ENCODE data around the gene BAIAP2. TPM values are rescaled to one million over a fixed set of nuclear protein-coding genes. Genes with fewer than 3 reads are reported as not detected.
A peak's percentile ranks its signal among the peaks of the same experiment; 100 is the strongest.

The BAIAP2 gene
- total RNA-seq, 2 donors from 2014 or later = 8.0 to 11.5 TPM

DNA sequence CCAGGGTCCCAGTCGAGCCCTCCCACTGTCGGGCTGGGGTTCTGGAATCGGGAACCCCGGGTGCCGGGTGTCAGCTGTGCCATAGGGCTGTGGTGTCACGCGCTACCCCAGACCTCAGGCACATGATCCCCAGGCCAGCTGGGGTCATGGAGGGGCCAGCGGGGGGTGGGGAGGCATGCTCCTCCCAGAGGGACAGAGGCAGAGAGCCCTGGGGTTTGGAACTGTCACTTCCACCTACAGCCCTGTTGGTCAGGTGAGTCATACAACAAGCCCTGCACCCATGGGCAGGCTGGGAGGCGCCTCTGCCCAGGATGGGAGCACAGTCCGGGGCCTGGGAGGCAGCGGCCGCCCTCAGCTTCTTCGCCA, 63.0 kb downstream of the BAIAP2 start:
- Histone ChIP-seq H3K4me1 (peaks cover 30% of the 10 kb centered on the region), H3K4me3 (no peak overlapping the region), H3K27ac (no peak overlapping the region), H3K27me3 (no peaks in the 10 kb centered on the region), H3K9me3 (no peaks in the 10 kb centered on the region), H3K36me3 (replicated peaks in 1 of 2; ENCODE audit: insufficient read depth in 1 of 2, low read depth in 2 of 2) (no peaks in the 10 kb centered on the region)
- ATAC-seq = no peak
- peak in 1 of 4 donors; percentile 33 for DNase-seq
- TF ChIP-seq, protein P1, sequence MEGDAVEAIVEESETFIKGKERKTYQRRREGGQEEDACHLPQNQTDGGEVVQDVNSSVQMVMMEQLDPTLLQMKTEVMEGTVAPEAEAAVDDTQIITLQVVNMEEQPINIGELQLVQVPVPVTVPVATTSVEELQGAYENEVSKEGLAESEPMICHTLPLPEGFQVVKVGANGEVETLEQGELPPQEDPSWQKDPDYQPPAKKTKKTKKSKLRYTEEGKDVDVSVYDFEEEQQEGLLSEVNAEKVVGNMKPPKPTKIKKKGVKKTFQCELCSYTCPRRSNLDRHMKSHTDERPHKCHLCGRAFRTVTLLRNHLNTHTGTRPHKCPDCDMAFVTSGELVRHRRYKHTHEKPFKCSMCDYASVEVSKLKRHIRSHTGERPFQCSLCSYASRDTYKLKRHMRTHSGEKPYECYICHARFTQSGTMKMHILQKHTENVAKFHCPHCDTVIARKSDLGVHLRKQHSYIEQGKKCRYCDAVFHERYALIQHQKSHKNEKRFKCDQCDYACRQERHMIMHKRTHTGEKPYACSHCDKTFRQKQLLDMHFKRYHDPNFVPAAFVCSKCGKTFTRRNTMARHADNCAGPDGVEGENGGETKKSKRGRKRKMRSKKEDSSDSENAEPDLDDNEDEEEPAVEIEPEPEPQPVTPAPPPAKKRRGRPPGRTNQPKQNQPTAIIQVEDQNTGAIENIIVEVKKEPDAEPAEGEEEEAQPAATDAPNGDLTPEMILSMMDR (IDR thresholded peaks at IDR 0.05) = no peak
- intact Hi-C loops (cut with DNase I) = no loop called here
- 60 to 90% methylated on average over 5 to 13 of the region's 13 CpGs for WGBS, 2 donors

DNA sequence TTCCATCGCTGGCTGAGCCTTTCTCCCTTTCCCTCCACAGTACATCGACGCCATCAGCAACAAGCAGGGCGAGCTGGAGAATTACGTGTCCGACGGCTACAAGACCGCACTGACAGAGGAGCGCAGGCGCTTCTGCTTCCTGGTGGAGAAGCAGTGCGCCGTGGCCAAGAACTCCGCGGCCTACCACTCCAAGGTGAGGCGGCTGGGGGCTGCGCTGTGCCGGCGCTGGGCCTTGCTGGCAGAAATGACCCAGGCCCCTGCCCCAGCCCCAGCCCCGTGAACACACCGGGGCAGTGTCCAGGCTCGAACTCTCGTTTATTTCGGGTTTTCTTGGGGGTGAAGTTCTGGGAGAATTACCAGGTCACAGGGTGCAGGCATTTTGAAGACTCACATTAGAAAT, 64.9 kb downstream of the BAIAP2 start:
- intact Hi-C loops (cut with DNase I) = loop anchor here (10.0 kb wide), 1 partner anchor 675 kb away; no protein-coding TSS in a partner anchor

DNA sequence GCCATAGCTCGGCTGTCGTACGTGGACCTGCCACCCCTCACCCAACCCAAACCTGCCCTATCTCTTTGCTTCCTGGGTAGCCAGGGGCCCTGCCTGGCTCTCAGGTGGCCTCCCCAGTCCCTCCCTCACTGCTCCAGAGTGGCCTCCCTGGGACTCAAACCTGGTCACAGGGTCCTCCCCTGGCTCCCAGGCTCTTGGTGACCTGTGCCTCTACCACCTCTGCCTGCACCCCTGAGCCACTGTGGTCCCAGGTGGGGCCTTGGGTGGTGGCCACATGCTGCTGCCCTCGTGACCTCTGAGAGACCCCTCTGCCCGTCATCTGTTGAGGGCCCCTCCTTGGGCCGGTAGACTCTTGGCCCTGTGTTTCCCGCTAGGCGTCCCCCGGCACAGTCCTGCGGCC, 65.7 kb downstream of the BAIAP2 start:
- 83 to 87% methylated on average over 5 to 9 of the region's 10 CpGs for WGBS, 2 donors
- no peak overlapping the region for H3K4me3 ChIP-seq
- DNase-seq (no peak), ATAC-seq (no peak)
- H3K4me1 ChIP-seq = peaks cover 19% of the 10 kb centered on the region
- H3K36me3 ChIP-seq (replicated peaks in 1 of 2; ENCODE audit: insufficient read depth in 1 of 2, low read depth in 2 of 2) = no peaks in the 10 kb centered on the region
- intact Hi-C loops (cut with DNase I) = loop anchor here (10.0 kb wide), 1 partner anchor 676 kb away; no protein-coding TSS in a partner anchor
- TF ChIP-seq, protein P1 (IDR thresholded peaks at IDR 0.05) = no peak
- no peaks in the 10 kb centered on the region for H3K27me3 ChIP-seq
- H3K9me3 ChIP-seq = no peaks in the 10 kb centered on the region
- no peak overlapping the region for H3K27ac ChIP-seq

More for the DNA sequence above, 64.9 kb downstream of the BAIAP2 start:
- ATAC-seq (no peak), DNase-seq (no peak)
- no peak overlapping the region for H3K4me3 ChIP-seq
- no peaks in the 10 kb centered on the region for H3K27me3 ChIP-seq
- no peak for TF ChIP-seq POLR2A (IDR thresholded peaks at IDR 0.05)
- TF ChIP-seq, protein P1 (IDR thresholded peaks at IDR 0.05) = no peak
- H3K4me1 ChIP-seq = peaks cover 24% of the 10 kb centered on the region
- H3K9me3 ChIP-seq = no peaks in the 10 kb centered on the region
- H3K27ac ChIP-seq = no peak overlapping the region
- 91% methylated on average over 20 to 23 of the region's 23 CpGs for WGBS, 2 donors
- no peaks in the 10 kb centered on the region for H3K36me3 ChIP-seq (replicated peaks in 1 of 2; ENCODE audit: insufficient read depth in 1 of 2, low read depth in 2 of 2)

DNA sequence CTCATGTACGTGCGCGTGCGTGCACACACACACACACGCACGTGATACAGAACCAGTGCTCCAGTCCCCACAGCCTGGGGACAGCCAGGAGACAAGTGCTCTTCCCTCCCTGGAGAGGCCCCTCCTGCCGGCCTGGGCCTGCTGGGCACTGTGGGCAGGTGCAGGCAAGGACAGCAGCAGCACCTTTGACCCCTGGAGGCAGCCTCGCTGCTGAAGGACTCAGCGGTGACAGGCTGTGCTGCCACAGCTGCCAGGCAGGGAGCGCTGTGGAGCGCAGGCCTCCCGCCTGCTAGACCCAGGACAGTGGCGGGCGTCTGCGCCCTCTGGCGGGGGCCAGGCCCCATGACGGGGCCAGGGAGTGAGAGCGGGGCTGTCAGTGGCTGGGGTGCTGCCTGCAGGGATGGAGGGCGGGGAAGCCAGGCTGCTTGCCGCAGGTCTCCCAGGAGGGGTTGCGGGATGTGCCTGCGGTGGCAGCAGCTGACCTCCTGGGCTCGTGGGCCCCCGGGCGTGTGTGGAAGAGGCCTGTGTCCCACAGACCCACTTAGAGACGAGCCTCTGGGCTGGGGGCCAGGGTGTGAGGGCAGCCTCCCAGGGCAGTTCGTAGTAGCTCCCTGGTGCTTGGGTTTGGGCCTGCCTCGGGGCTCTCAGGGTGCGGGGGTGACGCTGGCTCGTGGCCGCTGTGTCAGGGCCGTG, 66.8 kb downstream of the BAIAP2 start:
- peak; percentile 94 for ATAC-seq
- H3K27ac ChIP-seq = no peak overlapping the region
- DNase-seq = peak; percentile 82 to 88 (median 86)
- no peaks in the 10 kb centered on the region for H3K36me3 ChIP-seq (replicated peaks in 1 of 2; ENCODE audit: insufficient read depth in 1 of 2, low read depth in 2 of 2)
- no peaks in the 10 kb centered on the region for H3K9me3 ChIP-seq
- H3K4me3 ChIP-seq = no peak overlapping the region
- 35 to 94% methylated on average over 5 to 32 of the region's 33 CpGs for WGBS, 2 donors
- intact Hi-C loops (cut with DNase I) = loop anchor here (2.0 to 10.0 kb wide), 2 partner anchors 75 to 677 kb away; no protein-coding TSS in a partner anchor
- H3K4me1 ChIP-seq = peaks cover 16% of the 10 kb centered on the region
- TF ChIP-seq, protein P1 (IDR thresholded peaks at IDR 0.05) = peak; percentile 99 to 100 (median 100)
- no peak for TF ChIP-seq POLR2A (IDR thresholded peaks at IDR 0.05)
- no peaks in the 10 kb centered on the region for H3K27me3 ChIP-seq

- Histone ChIP-seq H3K4me1 (peaks cover 11% of the 10 kb centered on the region), H3K27me3 (no peaks in the 10 kb centered on the region), H3K4me3 (no peak overlapping the region), H3K9me3 (no peaks in the 10 kb centered on the region), H3K27ac (no peak overlapping the region), H3K36me3 (replicated peaks in 1 of 2; ENCODE audit: insufficient read depth in 1 of 2, low read depth in 2 of 2) (no peaks in the 10 kb centered on the region)
- intact Hi-C loops (cut with DNase I) = loop anchor here (2.0 to 10.0 kb wide), 2 partner anchors 76 to 678 kb away; no protein-coding TSS in a partner anchor
- ATAC-seq (no peak), DNase-seq (no peak)
- TF ChIP-seq, protein P1 (IDR thresholded peaks at IDR 0.05) = no peak
- TF ChIP-seq POLR2A (IDR thresholded peaks at IDR 0.05) = no peak
- WGBS, 2 donors = 78 to 80% methylated on average over 12 of the region's 12 CpGs
These were observed 67.4 kb downstream of the BAIAP2 start for GRCh38 chr17:81102352-81102751.
